ENCODE data around the gene IZUMO1R. TPM values are rescaled to one million over a fixed set of nuclear protein-coding genes. Genes with fewer than 3 reads are reported as not detected.

Gene IZUMO1R
- total and polyA plus RNA-seq, 2 of the 8 experiments (the other 6 are each of a cell fraction or from before 2014, with no cell fraction given): not detected

- no peak for TF ChIP-seq CHD7 (IDR thresholded peaks at IDR 0.05; ENCODE audit: insufficient replicate concordance, low read length)
- no peak for TF ChIP-seq POLR2AphosphoS5 (IDR thresholded peaks at IDR 0.05; ENCODE audit: low read depth, low read length)
- TF ChIP-seq SAP30 (IDR thresholded peaks at IDR 0.05; ENCODE audit: insufficient read depth, insufficient replicate concordance, low read length): no peak
- no peak for TF ChIP-seq KDM1A (IDR thresholded peaks at IDR 0.05; ENCODE audit: borderline replicate concordance, low read length)
- TF ChIP-seq CBX5 (IDR thresholded peaks at IDR 0.05; ENCODE audit: low read depth, low read length): no peak
- TF ChIP-seq JUND (IDR thresholded peaks at IDR 0.05; ENCODE audit: low read length): no peak
- TF ChIP-seq FOSL1 (IDR thresholded peaks at IDR 0.05; ENCODE audit: insufficient read depth, low read depth, low read length): no peak
- TF ChIP-seq EZH2 (IDR thresholded peaks at IDR 0.05; ENCODE audit: low read depth, low read length, severe bottlenecking): no peak
These were observed 31.6 kb upstream of the IZUMO1R start (continued) for GRCh38 chr11:94272738-94273313.

Measured in H1 (cell line).